ENCODE measurements around the gene COL11A2. TPM values are rescaled to one million over a fixed set of nuclear protein-coding genes. Genes with fewer than 3 reads are reported as not detected.

The COL11A2 gene
- total and polyA plus RNA-seq, 12 donors: 0.05 to 7.2 (median 0.44) TPM

DNA sequence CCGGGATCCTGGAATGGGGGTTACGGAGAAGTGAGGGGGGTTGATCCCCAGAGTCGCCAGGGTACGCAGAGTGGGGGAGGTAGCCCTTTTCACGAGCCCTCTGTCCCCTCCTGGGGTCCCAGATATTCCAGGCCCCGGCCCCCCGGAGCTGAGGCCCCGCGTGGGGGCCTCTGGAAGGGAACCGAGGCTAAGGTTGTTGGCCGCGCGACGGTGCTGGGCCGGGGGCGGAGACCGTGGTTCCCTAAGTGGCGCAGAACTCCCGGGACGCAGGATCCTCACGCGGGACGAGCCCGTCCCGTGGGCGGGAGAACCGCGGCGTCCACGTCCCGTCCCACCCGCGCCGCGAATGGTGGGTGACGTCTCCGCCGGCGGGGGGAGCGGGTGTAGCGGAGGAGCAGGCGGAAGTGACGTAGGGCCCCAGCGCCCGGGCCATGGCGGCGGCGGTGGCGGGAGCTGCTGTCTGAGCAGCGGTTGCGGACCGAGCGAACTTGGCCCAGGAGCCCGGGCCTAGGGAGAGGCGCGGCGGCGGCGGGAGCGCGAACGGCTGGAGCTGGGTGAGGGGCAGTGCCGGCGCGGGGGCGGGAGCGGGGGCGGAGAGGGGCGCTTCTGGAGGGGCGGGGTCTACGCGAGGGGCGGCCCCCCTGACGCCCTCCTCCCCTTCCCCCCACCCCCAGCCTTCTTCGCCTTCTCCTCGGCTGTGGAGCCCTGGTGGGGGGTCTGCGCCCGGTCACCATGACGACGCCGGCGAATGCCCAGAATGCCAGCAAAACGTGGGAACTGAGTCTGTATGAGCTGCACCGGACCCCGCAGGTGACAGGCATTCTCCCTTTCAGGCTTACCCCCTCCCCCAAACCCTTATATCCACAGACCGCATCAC lies 16.1 kb upstream of the COL11A2 start, which contains the start of gene RING1:
Gene RING1, plus strand, starts transcription at position 410 of the 877 bp plus-strand sequence. Its CDS starts 323 bp downstream, at position 733.
- Histone ChIP-seq H3K4me1 (replicated peaks in 1 of 2) (peaks cover 22 to 36% of the 10 kb centered on the region in 2 donors), H3K9me3 (replicated peaks in 1 of 3) (no peaks in the 10 kb centered on the region), H3K4me3 (peak within 1 kb of the TSS; percentile 57 to 99 (median 79)), H3K27ac (peak within 1 kb of the TSS; percentile 1 to 95 (median 92)), H3K36me3 (replicated peaks in 1 of 2) (peaks cover 0 to 24% of the 10 kb centered on the region in 2 donors), H3K27me3 (no peaks in the 10 kb centered on the region)
- intact Hi-C loops (cut with DNase I): loop anchor here in 1 of 2 donors (5.0 kb wide), 1 partner anchor 39 kb away; no protein-coding TSS in a partner anchor
- WGBS, 4 donors: 0 to 6% (median 1%) methylated on average over 6 to 86 of the region's 86 CpGs
- peak; percentile 89 to 91 for TF ChIP-seq POLR2A (IDR thresholded peaks at IDR 0.05)
- TF ChIP-seq, protein P1, sequence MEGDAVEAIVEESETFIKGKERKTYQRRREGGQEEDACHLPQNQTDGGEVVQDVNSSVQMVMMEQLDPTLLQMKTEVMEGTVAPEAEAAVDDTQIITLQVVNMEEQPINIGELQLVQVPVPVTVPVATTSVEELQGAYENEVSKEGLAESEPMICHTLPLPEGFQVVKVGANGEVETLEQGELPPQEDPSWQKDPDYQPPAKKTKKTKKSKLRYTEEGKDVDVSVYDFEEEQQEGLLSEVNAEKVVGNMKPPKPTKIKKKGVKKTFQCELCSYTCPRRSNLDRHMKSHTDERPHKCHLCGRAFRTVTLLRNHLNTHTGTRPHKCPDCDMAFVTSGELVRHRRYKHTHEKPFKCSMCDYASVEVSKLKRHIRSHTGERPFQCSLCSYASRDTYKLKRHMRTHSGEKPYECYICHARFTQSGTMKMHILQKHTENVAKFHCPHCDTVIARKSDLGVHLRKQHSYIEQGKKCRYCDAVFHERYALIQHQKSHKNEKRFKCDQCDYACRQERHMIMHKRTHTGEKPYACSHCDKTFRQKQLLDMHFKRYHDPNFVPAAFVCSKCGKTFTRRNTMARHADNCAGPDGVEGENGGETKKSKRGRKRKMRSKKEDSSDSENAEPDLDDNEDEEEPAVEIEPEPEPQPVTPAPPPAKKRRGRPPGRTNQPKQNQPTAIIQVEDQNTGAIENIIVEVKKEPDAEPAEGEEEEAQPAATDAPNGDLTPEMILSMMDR (IDR thresholded peaks at IDR 0.05): no peak
- DNase-seq: peak; percentile 83 to 91 (median 89)

DNA sequence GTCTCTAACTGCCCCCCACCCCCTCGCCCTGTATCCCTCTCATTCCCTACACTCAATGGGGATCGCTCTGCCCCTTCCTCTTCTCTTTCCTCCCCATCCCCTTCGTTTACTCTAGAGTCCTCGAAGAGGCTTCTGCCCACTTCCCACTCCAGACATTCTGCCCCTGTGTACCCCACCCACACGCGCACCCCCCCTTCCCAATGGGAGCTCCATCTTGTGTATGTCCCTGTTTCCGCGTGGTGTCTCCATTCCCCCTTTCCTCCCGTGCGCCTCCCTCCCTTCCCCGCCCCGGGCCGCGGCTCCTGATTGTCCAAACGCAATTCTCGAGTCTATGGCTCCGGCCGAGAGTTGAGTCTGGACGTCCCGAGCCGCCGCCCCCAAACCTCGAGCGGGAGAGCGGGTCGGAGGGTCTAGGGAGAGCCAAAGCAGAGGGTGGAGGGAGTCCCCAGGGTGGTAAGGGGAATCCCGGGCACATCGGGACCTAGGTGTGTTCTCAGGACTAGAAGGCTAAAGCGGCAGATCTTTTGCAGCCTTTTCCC lies 15.4 kb upstream of the COL11A2 start:
- Histone ChIP-seq H3K27ac (peak overlapping the region; percentile 1 to 95 (median 92)), H3K4me1 (replicated peaks in 1 of 2) (peaks cover 19 to 31% of the 10 kb centered on the region in 2 donors), H3K9me3 (replicated peaks in 1 of 3) (no peaks in the 10 kb centered on the region), H3K4me3 (peak overlapping the region; percentile 57 to 99 (median 79)), H3K36me3 (replicated peaks in 1 of 2) (peaks cover 0 to 31% of the 10 kb centered on the region in 2 donors), H3K27me3 (no peaks in the 10 kb centered on the region)
- 1 to 3% (median 1%) methylated on average over 9 to 29 of the region's 29 CpGs for WGBS, 4 donors
- peak; percentile 62 to 80 (median 71) for DNase-seq
- TF ChIP-seq POLR2A (IDR thresholded peaks at IDR 0.05): no peak
- TF ChIP-seq, protein P1 (IDR thresholded peaks at IDR 0.05): no peak
- intact Hi-C loops (cut with DNase I): loop anchor here in 1 of 2 donors (5.0 kb wide), 1 partner anchor 40 kb away; no protein-coding TSS in a partner anchor

DNA sequence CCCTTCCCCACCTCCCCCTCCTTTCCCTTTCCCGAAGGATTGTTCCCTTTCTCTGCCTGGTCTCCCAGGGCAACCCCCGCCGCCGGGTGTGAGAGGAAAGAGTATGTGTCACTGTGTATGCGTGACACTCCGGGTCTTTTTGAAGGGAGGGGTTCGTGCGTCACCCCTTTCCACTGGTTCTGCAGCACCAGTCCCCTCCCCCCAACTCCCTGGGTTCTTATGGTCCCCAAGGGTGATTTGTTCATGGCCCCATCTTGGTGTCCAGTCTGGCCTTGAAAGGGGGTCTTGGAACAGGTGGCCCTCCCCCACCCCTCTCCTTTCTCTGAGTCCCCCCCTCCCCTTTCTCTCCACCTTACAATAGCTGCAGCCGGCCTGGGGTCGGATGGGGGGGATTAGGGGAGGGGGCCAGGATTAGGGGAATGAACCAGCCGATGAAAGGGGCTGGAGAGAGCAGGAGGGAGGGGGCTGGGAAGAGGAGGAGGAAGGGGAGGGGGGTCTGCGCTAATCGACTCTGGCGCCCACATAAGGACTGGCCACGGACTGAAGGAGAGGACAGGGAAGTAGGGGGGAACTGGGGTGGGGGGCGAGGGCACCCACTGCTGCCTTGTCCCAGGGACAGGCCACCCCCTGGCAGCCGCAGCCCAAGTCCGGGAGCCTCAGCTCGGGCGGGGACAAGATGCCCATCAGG lies 14.7 kb upstream of the COL11A2 start:
- Histone ChIP-seq H3K36me3 (replicated peaks in 1 of 2) (peaks cover 0 to 37% of the 10 kb centered on the region in 2 donors), H3K9me3 (replicated peaks in 1 of 3) (no peaks in the 10 kb centered on the region), H3K4me1 (replicated peaks in 1 of 2) (peaks cover 22 to 35% of the 10 kb centered on the region in 2 donors), H3K4me3 (peak overlapping the region in 2 of 4 donors; percentile 83 to 99), H3K27ac (peak overlapping the region in 1 of 5 donors; percentile 95), H3K27me3 (no peaks in the 10 kb centered on the region)
- DNase-seq: peak in 6 of 7 donors; percentile 53 to 79 (median 66)
- TF ChIP-seq, protein P1 (IDR thresholded peaks at IDR 0.05): no peak
- intact Hi-C loops (cut with DNase I): loop anchor here in 1 of 2 donors (5.0 kb wide), 1 partner anchor 40 kb away; no protein-coding TSS in a partner anchor
- WGBS, 4 donors: 16 to 17% (median 16%) methylated on average over 17 to 20 of the region's 20 CpGs
